Stimulated activated naive B cell treated with anti-CD40 and anti-IgM and Interleukin-4, amounts not matched to agents 10 μg/mL and 1 μg/mL and 100 μg/mL, for 72 hours (primary cell): ENCODE data around the gene TMEM132D.
"Not testable (repeated sequence)": the region's sequence is repeated elsewhere in the genome, so short reads cannot be mapped to it uniquely, and the experiment has no call there.

Source experiments
- ATAC-seq, 2 donors: fragments of 150-1000 bp; cut with Tn5 transposase; replicated peaks; 2 replicates each; pipeline ENCODE4 v1.10.0; 2021; ENCODE audit warnings: moderate library complexity in 1 of 2
- DNase-seq: peaks from one replicate; pipeline ENCODE4 v3.0.0; 2021
- H3K27ac Mint-ChIP-seq: one replicate; pipeline ENCODE4 v1.8.0; 2022; ENCODE audit warnings: mild to moderate bottlenecking, mixed read lengths
- H3K27me3 Mint-ChIP-seq, 2 donors: one replicate each; pipeline ENCODE4 v1.8.0; 2022; ENCODE audit warnings: mixed read lengths in 2 of 2
- H3K36me3 Mint-ChIP-seq, 2 donors: one replicate each; pipeline ENCODE4 v1.8.0; 2022; ENCODE audit warnings: mixed read lengths in 2 of 2, mild to moderate bottlenecking in 1 of 2
- H3K4me1 Mint-ChIP-seq, 2 donors: one replicate each; pipeline ENCODE4 v1.8.0; 2022; ENCODE audit warnings: mixed read lengths in 2 of 2, mild to moderate bottlenecking in 1 of 2
- H3K4me3 Mint-ChIP-seq, 2 donors: one replicate each; pipeline ENCODE4 v1.8.0; 2022; ENCODE audit warnings: mild to moderate bottlenecking in 2 of 2, mixed read lengths in 2 of 2, moderate library complexity in 1 of 2
- H3K9me3 Mint-ChIP-seq, 2 donors: one replicate each; pipeline ENCODE4 v1.8.0; 2022; ENCODE audit warnings: mixed read lengths in 2 of 2, mild to moderate bottlenecking in 1 of 2

TMEM132D gene

DNA sequence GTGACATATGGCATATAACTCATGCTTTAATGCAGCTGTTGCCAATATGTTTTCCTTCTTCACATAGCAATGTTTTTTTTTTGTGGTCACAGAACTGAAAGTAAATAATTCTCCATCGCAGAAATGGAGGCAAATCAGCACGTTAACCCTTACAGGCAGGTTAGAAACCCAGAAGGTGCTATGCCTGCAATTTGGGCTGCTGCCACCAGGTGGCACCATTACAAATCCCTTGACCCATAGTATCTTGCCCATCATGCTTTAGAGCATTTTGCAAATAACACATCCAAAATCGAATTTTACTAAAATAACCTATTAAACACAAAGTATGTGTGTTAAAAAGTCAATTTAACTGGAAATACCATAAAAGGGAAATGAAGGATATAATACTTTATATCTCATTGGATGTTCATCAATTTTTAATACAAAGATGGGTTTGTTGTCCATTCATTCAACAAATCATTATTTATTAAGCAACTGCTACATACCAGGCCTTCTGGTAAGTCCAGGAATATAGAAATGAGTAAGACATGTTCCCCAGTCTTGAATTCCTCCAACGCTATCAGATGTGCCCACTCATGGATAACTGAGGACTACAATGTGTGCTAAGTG is 710.5 kb downstream of the TMEM132D start:
- peaks cover 0 to 9% of the 10 kb centered on the region in 2 donors for H3K9me3 Mint-ChIP-seq
- DNase-seq (no peak), ATAC-seq (no peak)
- H3K27me3 Mint-ChIP-seq: peaks cover 0 to 22% of the 10 kb centered on the region in 2 donors
- H3K4me1 Mint-ChIP-seq: peaks cover 0 to 4% of the 10 kb centered on the region in 2 donors
- no peak overlapping the region for H3K27ac Mint-ChIP-seq
- no peak overlapping the region for H3K4me3 Mint-ChIP-seq
- H3K36me3 Mint-ChIP-seq: no peaks in the 10 kb centered on the region

DNA sequence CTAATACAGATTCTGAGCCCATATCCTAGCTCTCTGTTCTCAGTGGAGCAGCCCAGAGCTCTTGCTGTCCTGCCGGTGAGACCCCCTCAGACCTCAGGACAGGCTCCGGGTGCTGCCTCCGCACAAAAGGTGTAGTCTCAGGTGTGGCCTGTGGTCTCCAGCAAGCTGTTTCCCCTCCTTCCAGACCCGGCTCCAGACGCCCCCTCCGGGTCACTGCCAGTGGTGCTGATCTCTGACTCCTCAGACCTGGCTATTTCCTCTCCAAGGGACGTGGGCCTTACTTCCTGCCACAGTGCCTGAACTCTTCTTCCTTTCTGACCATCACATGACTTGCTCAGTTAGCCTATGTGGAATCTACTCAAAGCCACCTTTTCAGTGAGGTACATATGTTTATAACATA is 713.0 kb downstream of the TMEM132D start:
- Mint-ChIP-seq H3K9me3 (peaks cover 0 to 14% of the 10 kb centered on the region in 2 donors), H3K4me3 (no peak overlapping the region), H3K27ac (no peak overlapping the region), H3K36me3 (no peaks in the 10 kb centered on the region), H3K27me3 (peaks cover 0 to 28% of the 10 kb centered on the region in 2 donors), H3K4me1 (peaks cover 0 to 4% of the 10 kb centered on the region in 2 donors)
- DNase-seq (no peak), ATAC-seq (no peak)

DNA sequence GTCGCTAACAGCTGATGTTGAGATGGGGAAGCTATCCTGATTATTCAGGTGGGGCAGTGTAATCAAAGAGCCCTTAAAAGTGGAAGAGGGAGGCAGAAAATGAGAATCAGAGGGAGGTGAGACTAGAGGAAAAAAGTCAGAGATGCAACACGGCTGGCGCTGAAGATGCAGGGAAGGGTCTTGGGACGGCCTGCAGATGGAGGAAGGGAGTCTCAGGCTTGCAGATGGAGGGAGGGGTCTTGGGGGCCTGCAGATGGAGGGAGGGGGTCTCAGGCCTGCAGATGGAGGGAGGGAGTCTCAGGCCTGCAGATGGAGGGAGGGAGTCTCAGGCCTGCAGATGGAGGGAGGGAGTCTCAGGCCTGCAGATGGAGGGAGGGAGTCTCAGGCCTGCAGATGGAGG is 713.9 kb downstream of the TMEM132D start:
- not testable (repeated sequence) for ATAC-seq, H3K4me1 Mint-ChIP-seq, H3K4me3 Mint-ChIP-seq, H3K27ac Mint-ChIP-seq, DNase-seq, H3K36me3 Mint-ChIP-seq
- Mint-ChIP-seq H3K9me3 (peaks cover 0 to 14% of the 10 kb centered on the region in 2 donors), H3K27me3 (peaks cover 0 to 21% of the 10 kb centered on the region in 2 donors)

DNA sequence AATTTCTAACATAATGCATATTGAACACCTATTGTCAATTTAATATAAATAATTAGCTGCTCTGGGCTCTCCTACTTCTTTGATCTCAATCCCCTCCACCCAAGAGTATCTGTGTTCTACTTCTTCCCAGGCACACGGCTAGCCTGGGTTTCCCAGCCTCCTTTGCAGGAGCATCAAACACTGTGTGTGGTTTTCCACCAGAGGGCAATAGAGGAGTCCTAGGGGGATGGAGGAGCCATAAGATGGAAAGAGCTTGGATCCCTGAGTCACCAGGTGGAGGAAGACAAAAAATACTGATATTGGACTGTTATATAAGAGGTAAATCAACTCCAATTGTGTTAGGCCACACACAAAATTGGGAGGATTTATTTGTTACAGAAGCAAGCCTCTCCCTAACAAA is 716.9 kb downstream of the TMEM132D start:
- Mint-ChIP-seq H3K27ac (no peak overlapping the region), H3K36me3 (no peaks in the 10 kb centered on the region), H3K4me1 (peaks cover 0 to 4% of the 10 kb centered on the region in 2 donors), H3K27me3 (peaks cover 0 to 19% of the 10 kb centered on the region in 2 donors), H3K9me3 (peaks cover 0 to 8% of the 10 kb centered on the region in 2 donors), H3K4me3 (no peak overlapping the region)
- ATAC-seq (no peak), DNase-seq (no peak)

DNA sequence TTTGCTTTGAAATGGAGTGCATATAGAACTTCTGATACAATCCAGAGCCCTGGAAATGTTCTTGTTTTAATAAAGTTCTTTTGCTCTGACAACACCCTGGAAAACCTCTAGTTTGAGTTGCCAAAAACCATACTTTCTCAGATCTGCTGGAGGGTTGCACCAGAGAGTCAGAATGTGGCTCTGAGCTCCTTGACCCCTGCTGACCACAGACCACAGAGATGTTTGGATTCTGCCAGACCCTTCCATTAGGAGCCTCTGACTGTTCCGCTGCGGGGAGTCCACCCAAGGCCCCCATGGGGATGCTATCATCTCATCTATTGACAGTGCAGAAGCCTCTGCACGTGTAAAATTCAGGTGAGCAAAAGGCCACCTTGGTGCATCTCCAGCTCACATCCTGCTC is 718.0 kb downstream of the TMEM132D start:
- Mint-ChIP-seq H3K27ac (no peak overlapping the region), H3K4me3 (no peak overlapping the region), H3K4me1 (peaks cover 0 to 2% of the 10 kb centered on the region in 2 donors), H3K27me3 (peaks cover 0 to 19% of the 10 kb centered on the region in 2 donors), H3K36me3 (no peaks in the 10 kb centered on the region), H3K9me3 (peaks cover 0 to 8% of the 10 kb centered on the region in 2 donors)
- DNase-seq: no peak
- no peak for ATAC-seq

DNA sequence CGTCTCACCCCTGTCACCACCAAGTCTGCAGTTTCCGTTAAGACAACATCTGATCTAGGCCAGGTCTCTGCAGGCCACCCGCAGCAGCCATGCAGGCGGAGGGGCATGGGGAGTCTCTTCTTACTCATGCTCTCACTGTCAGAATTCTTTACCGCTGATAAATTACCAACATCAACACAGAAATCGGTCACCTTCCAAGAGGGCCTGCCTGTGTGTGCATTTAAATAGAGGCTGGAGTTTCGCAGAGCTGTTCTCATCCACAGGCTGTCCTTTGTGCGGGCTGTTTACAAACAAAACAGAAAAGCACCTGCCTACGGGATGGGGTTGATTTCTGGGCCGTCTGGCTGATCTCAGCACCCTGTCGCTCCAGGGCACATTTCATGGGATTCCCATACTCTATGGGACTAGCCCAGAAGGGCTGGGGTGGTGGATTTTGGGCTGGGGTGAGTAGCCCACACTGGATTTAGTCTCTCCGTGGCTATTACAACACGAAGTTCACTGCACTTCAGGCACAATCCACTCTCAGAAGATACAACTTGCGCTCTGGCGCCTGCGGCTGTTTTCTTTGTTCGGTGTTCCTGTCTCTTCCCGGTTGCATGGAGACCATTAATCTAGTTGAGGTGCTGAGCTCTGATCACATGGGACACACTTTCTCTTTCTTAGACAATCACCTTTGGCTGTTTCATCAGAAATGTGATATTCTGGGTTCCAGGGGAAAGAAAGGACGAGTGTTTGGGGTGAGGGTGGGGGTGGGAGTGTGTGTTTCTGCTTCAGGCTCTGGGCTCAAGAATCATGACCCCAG is 719.5 kb downstream of the TMEM132D start:
- ATAC-seq (no peak), DNase-seq (no peak)
- Mint-ChIP-seq H3K36me3 (no peaks in the 10 kb centered on the region), H3K9me3 (peaks cover 0 to 8% of the 10 kb centered on the region in 2 donors), H3K4me3 (no peak overlapping the region), H3K27me3 (peaks cover 5 to 16% of the 10 kb centered on the region in 2 donors), H3K27ac (no peak overlapping the region), H3K4me1 (no peaks in the 10 kb centered on the region)

DNA sequence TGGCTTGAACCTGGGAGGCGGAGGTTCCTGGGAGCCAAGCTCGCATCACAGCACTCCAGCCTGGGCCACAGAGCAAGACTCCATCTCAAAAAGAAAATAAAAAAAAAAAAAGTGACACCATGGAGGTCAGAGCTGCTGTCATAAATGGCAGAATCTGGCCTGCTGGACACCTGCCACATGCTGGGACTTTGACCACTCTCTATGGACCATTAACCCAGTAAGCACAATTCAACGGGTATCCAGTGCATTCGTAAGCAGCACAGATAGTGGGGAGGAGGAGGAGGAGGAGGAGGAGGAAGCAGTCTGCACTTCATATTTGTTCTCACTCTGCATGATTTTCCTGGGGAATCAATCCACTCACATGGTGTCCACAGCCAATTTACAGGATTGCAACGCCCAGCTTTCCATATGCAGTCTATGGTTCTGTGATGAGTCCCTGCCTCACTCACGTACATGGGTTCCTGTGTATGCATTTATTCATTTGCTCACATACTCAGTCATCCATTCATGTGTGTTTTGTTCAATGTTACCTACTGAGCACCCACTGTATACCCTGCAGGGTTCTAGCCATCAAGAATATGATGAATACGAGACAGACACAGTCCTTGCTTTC is 723.8 kb downstream of the TMEM132D start:
- no peak overlapping the region for H3K4me3 Mint-ChIP-seq
- peaks cover under 1 to 3% of the 10 kb centered on the region in 2 donors for H3K9me3 Mint-ChIP-seq
- no peaks in the 10 kb centered on the region for H3K36me3 Mint-ChIP-seq
- H3K4me1 Mint-ChIP-seq: no peaks in the 10 kb centered on the region
- no peak overlapping the region for H3K27ac Mint-ChIP-seq
- DNase-seq (no peak), ATAC-seq (no peak)
- peaks cover 0 to 5% of the 10 kb centered on the region in 2 donors for H3K27me3 Mint-ChIP-seq

DNA sequence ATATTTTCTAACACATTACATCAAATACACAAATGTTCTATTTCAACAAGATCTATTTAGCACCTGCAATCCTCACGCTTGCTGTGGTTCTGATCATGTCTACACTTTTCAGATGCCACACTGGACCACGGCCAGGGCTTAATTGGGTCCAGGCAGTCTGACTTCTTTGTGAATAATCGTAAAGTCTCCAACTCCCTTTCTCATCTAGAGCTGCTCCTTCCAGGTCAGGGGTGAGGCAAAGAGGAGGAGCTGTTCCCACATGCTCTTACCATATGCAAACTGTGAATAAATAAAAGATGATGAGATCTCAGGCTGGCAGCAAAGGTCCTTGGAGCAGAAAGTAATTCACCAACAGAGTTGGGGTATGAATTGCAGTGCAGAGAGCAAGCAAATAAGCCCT is 733.9 kb downstream of the TMEM132D start:
- Mint-ChIP-seq H3K27me3 (no peaks in the 10 kb centered on the region), H3K4me3 (no peak overlapping the region), H3K9me3 (peaks cover 1 to 8% of the 10 kb centered on the region in 2 donors), H3K4me1 (no peaks in the 10 kb centered on the region), H3K27ac (no peak overlapping the region), H3K36me3 (no peaks in the 10 kb centered on the region)
- ATAC-seq (no peak), DNase-seq (no peak)

DNA sequence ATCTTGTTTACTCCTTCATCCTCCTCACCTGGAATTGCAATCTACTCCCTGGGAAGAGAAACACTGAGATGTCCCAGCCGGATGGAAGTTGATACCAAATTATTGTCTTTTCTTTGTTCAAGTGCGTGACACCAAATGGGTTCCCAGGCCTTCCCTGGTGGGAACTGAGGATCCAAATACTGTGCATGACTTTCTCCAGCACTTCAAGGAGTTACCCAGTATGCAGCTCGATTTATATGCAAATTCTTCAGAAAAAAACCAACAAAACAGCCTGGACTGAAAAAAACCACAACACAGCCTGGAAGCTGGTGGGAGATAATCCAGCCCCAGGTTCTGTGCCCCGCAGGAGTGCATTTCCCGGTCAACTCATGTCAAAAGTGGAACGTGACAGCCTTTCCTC is 740.0 kb downstream of the TMEM132D start:
- Mint-ChIP-seq H3K27ac (no peak overlapping the region), H3K36me3 (no peaks in the 10 kb centered on the region), H3K9me3 (peaks cover 6 to 13% of the 10 kb centered on the region in 2 donors), H3K4me1 (no peaks in the 10 kb centered on the region), H3K4me3 (no peak overlapping the region), H3K27me3 (no peaks in the 10 kb centered on the region)
- ATAC-seq (no peak), DNase-seq (no peak)

DNA sequence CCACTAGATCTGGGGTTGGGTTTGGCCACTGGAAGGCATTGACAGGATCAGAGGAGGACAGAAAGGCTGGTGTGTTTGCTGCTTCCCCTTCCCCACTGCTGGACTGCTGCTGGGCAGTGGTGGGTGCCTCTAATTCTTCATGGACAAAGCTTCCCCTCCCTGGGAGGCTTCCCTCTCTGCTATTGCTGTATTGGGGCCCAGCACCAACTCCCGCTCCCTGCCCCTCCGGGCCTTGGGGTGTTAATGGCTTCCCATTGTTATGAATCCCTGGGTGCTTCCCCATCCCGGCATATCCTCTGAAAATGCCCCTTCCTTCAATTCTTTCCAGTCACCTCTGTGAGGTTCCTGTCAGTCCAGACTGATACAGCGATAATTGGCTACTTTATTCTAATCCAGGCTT is 740.4 kb downstream of the TMEM132D start:
- Mint-ChIP-seq H3K27me3 (no peaks in the 10 kb centered on the region), H3K36me3 (no peaks in the 10 kb centered on the region), H3K9me3 (peaks cover 8 to 9% of the 10 kb centered on the region in 2 donors), H3K4me1 (no peaks in the 10 kb centered on the region), H3K4me3 (no peak overlapping the region), H3K27ac (no peak overlapping the region)
- DNase-seq (no peak), ATAC-seq (no peak)

DNA sequence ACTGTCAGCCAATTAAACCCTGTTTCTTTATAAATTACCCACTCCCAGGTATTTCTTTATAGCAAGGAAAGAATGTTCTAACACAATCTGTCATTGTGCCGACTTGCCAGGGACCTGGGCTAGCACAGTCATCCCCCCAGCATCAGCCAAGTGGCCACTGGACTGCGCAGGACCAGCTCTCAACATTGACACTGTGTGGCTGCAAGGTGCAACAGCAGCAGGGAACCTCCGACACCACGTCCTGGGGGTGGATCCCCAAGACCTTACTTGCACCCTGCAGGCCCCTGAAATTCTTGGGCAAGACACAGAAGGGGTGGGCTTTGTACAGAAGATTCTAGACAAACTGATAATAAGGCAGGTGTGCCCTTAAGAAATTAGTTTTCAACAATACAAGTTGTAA is 741.0 kb downstream of the TMEM132D start:
- H3K27ac Mint-ChIP-seq: no peak overlapping the region
- H3K9me3 Mint-ChIP-seq: peaks cover 9 to 13% of the 10 kb centered on the region in 2 donors
- H3K4me1 Mint-ChIP-seq: no peaks in the 10 kb centered on the region
- H3K27me3 Mint-ChIP-seq: no peaks in the 10 kb centered on the region
- ATAC-seq (no peak), DNase-seq (no peak)
- H3K36me3 Mint-ChIP-seq: no peaks in the 10 kb centered on the region
- no peak overlapping the region for H3K4me3 Mint-ChIP-seq

DNA sequence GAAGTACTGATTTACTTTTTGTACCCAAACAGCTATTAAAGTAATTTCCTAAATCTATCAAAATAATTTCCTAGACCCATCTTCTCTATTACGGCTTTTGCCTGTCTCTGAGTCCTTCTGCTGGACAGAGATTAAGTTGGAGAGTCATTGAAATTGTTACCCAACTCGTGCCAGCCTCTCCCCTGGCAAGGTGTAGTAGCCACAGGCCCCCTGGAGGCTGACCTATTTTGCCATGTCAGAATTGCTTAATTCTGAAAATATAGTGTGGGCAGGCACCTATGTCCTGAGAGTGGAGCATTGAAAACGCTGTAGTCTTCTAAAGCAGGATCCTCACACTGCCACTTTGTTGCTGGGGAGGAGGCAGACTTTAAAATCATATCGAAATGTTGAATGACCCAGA is 742.3 kb downstream of the TMEM132D start:
- H3K36me3 Mint-ChIP-seq: no peaks in the 10 kb centered on the region
- H3K4me1 Mint-ChIP-seq: no peaks in the 10 kb centered on the region
- no peak overlapping the region for H3K4me3 Mint-ChIP-seq
- no peaks in the 10 kb centered on the region for H3K27me3 Mint-ChIP-seq
- H3K27ac Mint-ChIP-seq: no peak overlapping the region
- no peak for ATAC-seq
- DNase-seq: no peak
- H3K9me3 Mint-ChIP-seq: peaks cover 9 to 14% of the 10 kb centered on the region in 2 donors

DNA sequence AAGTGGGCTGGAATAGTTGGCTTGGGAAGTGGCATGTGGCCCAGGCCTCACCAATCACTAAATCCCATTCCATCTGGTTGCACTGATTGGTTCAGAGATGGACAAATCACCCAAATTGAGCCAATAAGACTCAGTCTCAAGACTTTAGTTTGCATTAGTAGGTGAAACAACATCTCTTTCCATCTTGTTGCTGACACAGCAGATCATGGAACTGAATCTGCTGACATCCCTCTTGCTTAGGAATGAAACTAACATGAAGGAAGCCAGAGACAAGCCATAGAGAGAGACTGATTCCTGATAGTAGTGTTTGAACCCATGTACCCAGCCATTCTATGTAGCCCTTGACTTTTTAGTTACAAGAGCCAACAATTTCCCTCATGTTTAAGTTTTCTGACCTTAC is 743.5 kb downstream of the TMEM132D start:
- Mint-ChIP-seq H3K36me3 (no peaks in the 10 kb centered on the region), H3K9me3 (peaks cover 9 to 14% of the 10 kb centered on the region in 2 donors), H3K4me3 (no peak overlapping the region), H3K27me3 (no peaks in the 10 kb centered on the region), H3K4me1 (no peaks in the 10 kb centered on the region), H3K27ac (no peak overlapping the region)
- DNase-seq (no peak), ATAC-seq (no peak)

DNA sequence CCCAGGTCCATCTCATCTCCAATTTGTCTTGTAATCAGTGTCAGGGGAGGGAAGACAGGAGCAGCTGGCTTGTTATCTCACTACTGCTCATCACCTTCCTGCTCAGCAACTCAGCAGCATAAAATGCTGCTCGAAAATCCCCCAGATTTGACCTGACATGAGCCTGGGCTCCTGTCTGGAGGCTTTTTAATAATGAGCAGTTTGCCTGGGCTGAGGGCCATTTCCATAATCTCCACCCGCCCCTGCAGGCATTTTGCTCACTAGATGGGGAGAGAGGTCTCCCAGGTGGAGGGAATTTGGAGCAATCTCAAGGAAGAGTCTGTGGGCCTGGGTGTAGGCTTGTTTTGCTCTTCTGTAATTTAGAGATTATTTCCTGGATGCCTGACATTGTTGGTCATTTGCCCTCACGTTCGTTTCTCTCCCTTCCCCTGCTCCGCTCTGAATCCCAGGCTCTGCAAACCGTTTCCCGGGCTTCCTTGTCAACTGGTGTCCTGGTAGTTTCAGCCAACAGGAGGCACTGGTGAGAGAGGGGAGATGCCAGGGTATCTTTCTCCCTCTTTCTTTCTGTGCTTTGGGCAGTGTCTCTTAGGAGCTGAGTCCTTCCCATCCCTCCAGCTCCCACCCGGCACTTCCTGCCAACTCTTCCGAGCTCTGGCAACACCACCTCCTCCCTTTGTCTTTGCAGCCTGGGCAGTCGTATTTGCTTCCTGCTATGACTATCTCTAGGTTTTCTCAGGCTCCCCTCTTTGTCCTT is 751.3 kb downstream of the TMEM132D start:
- H3K4me1 Mint-ChIP-seq: no peaks in the 10 kb centered on the region
- no peak overlapping the region for H3K27ac Mint-ChIP-seq
- H3K9me3 Mint-ChIP-seq: no peaks in the 10 kb centered on the region
- DNase-seq: no peak
- H3K4me3 Mint-ChIP-seq: no peak overlapping the region
- H3K36me3 Mint-ChIP-seq: no peaks in the 10 kb centered on the region
- peaks cover 6 to 10% of the 10 kb centered on the region in 2 donors for H3K27me3 Mint-ChIP-seq
- ATAC-seq: no peak
